HG02759 (cell line): ENCODE measurements around the gene WWC2.
A peak's percentile ranks its signal among the peaks of the same experiment; 100 is the strongest.
"Not testable (repeated sequence)": the region's sequence is repeated elsewhere in the genome, so short reads cannot be mapped to it uniquely, and the experiment has no call there.

Experiments used
- ATAC-seq: cut with Tn5 transposase; IDR thresholded peaks from one replicate; pipeline ENCODE4 v1.9.1; 2021; ENCODE audit warnings: mild to moderate bottlenecking, moderate library complexity; ENCODE audit not compliant: unreplicated experiment

Gene WWC2

GRCh38 chr4:183288955-183289354 is 189.9 kb downstream of the WWC2 start:
- ATAC-seq: no peak

- no peak for ATAC-seq
These were observed 190.6 kb downstream of the WWC2 start for GRCh38 chr4:183289688-183290087.

GRCh38 chr4:183291070-183291469 is 192.0 kb downstream of the WWC2 start:
- ATAC-seq: no peak

GRCh38 chr4:183295711-183296110 is 196.7 kb downstream of the WWC2 start:
- ATAC-seq: no peak

GRCh38 chr4:183297675-183298074 is 198.6 kb downstream of the WWC2 start:
- ATAC-seq: peak; percentile 90

GRCh38 chr4:183299464-183299863 is 200.4 kb downstream of the WWC2 start:
- no peak for ATAC-seq

GRCh38 chr4:183300070-183300469 is 201.0 kb downstream of the WWC2 start:
- ATAC-seq: no peak

GRCh38 chr4:183300655-183301054 is 201.6 kb downstream of the WWC2 start:
- ATAC-seq: no peak

- no peak for ATAC-seq
These were observed 204.2 kb downstream of the WWC2 start for GRCh38 chr4:183303301-183303700.

GRCh38 chr4:183304067-183304466 is 205.0 kb downstream of the WWC2 start:
- ATAC-seq: no peak

GRCh38 chr4:183304538-183304937 is 205.5 kb downstream of the WWC2 start:
- ATAC-seq: no peak

- no peak for ATAC-seq
These were observed 207.8 kb downstream of the WWC2 start for GRCh38 chr4:183306811-183307210.

- no peak for ATAC-seq
These were observed 213.8 kb downstream of the WWC2 start for GRCh38 chr4:183312841-183313240.

- ATAC-seq: no peak
These were observed 215.3 kb downstream of the WWC2 start for GRCh38 chr4:183314336-183314735.

- ATAC-seq: no peak
These were observed 215.7 kb downstream of the WWC2 start for GRCh38 chr4:183314806-183315205.

- ATAC-seq: no peak
These were observed 219.6 kb downstream of the WWC2 start for GRCh38 chr4:183318656-183319055.

- ATAC-seq: no peak
These were observed 221.4 kb downstream of the WWC2 start, which contains the start of gene CLDN22 for GRCh38 chr4:183320211-183321059. TSS of gene CLDN22 (minus strand) at chr4:183320276. CDS start at chr4:183320218, 58 bp downstream.

- peak; percentile 72 for ATAC-seq
These were observed 222.0 kb downstream of the WWC2 start for GRCh38 chr4:183321079-183321478.

- ATAC-seq: peak; percentile 9
These were observed 222.5 kb downstream of the WWC2 start for GRCh38 chr4:183321516-183321915.

GRCh38 chr4:183322326-183322725 is 223.3 kb downstream of the WWC2 start, which contains the start of gene CLDN24:
TSS of gene CLDN24 (minus strand) at chr4:183322426. CDS start at chr4:183322426, 0 bp downstream.
- no peak for ATAC-seq

GRCh38 chr4:183323295-183323694 is 224.2 kb downstream of the WWC2 start:
- no peak for ATAC-seq

GRCh38 chr4:183324056-183324455 is 225.0 kb downstream of the WWC2 start:
- ATAC-seq: not testable (repeated sequence)

GRCh38 chr4:183324619-183325018 is 225.6 kb downstream of the WWC2 start:
- ATAC-seq: no peak
